GM19468 (cell line): ENCODE results near the gene LCA5.
"Not testable (repeated sequence)": the region's sequence is repeated elsewhere in the genome, so short reads cannot be mapped to it uniquely, and the experiment has no call there.

ENCODE experiments used
- ATAC-seq: cut with Tn5 transposase; IDR thresholded peaks from one replicate; pipeline ENCODE4 v1.9.1; 2021; ENCODE audit warnings: mild to moderate bottlenecking, moderate library complexity, moderate number of reproducible peaks; ENCODE audit not compliant: unreplicated experiment; ENCODE audit errors: extremely low read depth

The LCA5 gene

GRCh38 chr6:79468116-79468515 is 69.1 kb downstream of the LCA5 start:
- ATAC-seq = no peak

DNA sequence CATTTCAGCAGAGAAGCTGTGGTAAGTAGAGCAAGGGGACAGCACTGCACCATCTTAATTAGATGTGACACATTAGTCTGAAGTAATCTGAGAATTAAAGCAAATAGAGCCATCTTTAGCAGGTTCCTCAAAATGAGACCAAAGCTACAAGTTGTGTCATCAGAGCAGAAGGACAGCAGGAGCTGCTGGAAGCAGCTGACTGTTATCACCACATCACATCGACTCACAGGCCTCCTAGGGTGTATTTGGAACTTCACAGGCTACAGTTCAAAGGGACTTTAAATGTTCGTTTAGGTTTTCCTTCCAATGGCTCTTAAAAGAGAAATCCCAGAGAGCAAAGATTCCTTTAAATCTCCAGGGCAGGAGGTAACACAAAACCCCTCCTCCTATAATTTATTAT is 69.5 kb downstream of the LCA5 start:
- ATAC-seq = no peak

GRCh38 chr6:79466207-79466834 is 70.9 kb downstream of the LCA5 start:
- no peak for ATAC-seq

GRCh38 chr6:79465381-79465780 is 71.8 kb downstream of the LCA5 start:
- no peak for ATAC-seq

- ATAC-seq = no peak
Observed at GRCh38 chr6:79463621-79464050, 73.6 kb downstream of the LCA5 start.

- no peak for ATAC-seq
Observed at GRCh38 chr6:79461205-79461604, 76.0 kb downstream of the LCA5 start.

- no peak for ATAC-seq
Observed at GRCh38 chr6:79455446-79455845, 81.8 kb downstream of the LCA5 start.

DNA sequence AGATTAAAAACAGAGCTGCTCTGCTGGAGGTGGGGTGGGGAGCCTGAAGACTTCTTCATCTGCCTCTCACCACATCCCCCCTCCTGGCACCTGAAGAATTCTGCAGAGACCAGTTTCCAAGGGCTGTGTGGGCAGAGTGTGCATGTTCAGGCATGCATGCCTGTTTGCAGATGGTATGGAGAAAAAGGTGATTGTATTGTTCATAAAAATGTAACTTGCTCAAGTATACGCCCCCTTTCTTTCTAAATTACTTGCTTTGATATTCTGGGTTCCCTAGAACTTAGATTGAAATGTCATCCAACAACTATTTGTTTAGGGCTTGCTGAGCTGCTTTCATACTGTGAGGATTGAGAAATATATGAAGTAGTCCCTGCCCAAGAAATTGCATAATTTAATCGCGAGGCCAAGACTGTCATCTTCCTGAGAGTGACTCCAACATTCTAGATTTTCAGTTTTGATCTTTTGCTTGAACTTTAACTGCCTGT is 83.6 kb downstream of the LCA5 start:
- no peak for ATAC-seq

GRCh38 chr6:79450984-79451383 is 86.2 kb downstream of the LCA5 start:
- no peak for ATAC-seq

DNA sequence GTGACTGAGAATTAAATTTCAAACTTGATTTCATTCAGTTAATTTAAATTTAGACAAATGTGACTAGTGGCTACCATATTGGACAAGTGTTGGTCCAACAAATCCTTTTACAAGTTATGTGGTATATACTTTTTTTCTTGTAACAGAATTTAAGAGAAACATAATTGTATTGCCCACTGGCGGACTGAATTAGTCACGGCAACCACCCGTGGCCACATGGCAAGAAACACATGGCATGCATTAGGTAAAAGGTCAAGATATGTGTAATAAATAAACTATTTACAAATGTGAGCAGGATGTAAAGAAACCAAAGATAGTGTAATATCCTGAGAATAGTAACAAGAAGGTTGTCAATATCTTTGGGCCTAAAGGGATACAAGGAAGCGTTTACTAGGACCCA is 91.2 kb downstream of the LCA5 start:
- no peak for ATAC-seq

DNA sequence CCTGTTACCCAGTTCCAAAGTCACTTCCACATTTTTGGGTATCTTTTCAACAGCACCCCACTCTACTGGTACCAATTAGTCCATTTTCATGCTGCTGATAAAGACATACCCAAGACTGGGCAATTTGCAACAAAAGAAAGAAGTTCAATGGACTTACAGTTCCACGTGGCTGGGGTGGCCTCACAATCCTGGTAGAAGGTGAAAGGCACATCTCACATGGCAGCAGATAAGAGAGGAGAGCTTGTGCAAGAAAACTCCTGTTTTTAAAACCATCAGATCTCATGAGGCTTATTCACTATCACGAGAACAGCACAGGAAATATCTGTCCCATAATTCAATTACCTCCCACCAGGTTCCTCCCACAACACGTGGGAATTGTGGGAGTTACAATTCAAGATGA is 93.4 kb downstream of the LCA5 start:
- not testable (repeated sequence) for ATAC-seq

- no peak for ATAC-seq
Observed at GRCh38 chr6:79441192-79441591, 96.0 kb downstream of the LCA5 start.

DNA sequence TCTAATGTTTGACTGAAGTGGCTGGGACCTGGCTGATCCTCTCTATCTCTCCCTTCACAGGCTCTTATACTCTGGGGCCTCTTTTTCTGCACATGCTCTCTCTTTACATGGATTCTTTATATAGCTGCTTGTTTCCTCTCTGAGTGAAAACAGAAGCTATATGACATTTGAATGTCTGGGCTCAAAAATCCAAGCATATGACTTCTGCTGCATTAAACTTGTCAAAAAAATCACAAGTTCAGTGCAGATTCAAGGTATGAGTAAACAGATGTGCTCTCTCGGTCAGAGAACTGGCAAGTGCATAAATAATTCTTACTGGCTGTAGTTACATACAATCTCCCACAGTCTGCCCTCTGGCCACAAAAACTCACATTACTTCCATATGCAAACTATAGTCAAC is 96.6 kb downstream of the LCA5 start:
- ATAC-seq = no peak

DNA sequence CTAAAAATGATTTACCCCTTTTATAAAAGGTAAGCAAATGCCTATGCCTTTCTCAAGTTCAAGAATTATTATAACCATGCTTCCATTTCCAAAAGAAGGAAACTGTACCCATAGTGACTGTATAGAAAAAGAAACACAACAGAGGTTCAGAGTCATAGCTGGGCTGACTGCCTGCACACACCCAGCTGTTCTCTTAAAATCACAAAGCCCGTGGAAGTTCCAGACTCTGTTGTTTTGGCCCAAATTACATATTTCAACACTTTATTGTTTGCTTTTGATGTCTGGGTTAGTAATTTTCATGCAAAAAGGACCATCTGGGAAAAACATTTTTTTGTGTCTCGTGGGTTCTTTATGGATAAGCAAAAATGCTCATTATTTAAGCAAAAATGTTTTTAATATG is 99.2 kb downstream of the LCA5 start:
- no peak for ATAC-seq

DNA sequence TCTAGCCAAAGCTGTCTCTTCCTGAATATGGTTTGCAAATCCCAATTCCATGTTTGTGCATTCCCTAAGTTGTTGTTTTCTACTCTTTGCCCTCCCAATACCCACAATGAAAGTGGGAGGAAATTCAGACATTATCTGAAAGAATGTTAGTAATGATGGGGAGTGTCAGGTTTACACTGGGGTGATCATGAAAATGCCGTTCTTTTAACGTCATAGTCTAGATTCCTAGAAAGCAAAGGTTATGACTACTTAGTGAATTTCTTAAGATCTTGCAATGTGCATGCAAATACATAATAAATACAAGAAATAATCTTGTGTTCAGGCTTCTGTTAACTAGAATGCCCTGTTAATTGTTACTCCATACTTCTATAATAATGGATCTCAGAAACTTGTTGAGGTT is 101.0 kb downstream of the LCA5 start:
- no peak for ATAC-seq

DNA sequence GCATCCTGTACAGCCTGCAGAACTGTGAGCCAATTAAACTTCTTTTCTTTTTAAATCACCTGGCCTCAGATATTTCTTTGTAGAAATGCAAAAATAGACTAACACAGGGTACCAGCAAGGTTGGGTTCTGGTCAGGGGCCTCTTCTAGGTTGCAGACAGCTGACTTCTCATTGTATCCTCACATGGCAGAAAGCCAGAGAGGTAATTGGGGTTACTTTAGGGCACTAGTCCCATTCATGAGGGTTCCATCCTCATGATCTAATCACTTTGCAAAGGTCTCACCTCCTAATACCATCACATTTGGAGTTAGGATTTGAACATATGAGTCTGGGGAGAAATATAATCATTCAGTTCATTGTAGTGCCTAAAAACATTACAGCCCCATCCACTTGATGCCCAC is 101.5 kb downstream of the LCA5 start:
- ATAC-seq = no peak
